Stimulated activated CD4-positive, alpha-beta T cell treated with anti-CD3 and anti-CD28 coated beads, Interleukin-15, amount 100 ng/mL, for 1 hour (primary cell): Measurements from ENCODE around the gene CD247.

Experiments used
- DNase-seq, 2 donors: peaks; one replicate each; pipeline ENCODE4 v3.0.0-alpha.2; 2020; ENCODE audit warnings: low read depth in 1 of 2, low spot score in 1 of 2

The CD247 gene

GRCh38 chr1:167512046-167512654 lies 6.2 kb downstream of the CD247 start:
- DNase-seq = no peak

DNA sequence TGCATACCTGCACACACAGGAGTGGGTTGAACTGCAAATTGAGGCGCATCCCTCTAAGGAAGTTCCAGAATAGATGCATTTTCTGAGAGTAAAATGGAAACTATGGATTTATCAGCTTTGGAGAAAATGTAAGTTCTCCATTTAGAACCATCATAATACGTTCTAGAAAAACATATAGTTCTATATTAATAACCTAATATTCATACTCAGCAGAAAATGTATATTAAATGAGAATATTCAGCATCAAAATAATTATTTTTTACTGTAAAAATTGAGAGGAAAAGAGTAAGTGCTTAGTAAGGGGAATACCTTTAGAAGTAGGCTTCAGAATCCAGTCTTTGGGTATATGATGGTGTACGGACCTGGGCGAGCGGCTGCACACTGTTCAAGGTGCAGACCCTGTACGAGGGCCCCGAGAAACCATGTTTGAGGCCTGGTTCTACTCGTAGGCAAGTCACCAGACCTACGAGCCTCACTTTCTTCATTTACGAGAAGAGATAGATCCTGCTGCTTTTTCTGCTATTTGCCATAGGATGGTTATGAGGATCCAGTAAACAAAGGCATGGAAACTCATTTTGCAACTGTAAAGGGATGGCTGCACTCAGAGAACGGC lies 6.8 kb downstream of the CD247 start:
- no peak for DNase-seq

- DNase-seq = no peak
Measured at GRCh38 chr1:167510881-167511280, 7.4 kb downstream of the CD247 start.

GRCh38 chr1:167510244-167510643 lies 8.1 kb downstream of the CD247 start:
- DNase-seq = no peak

DNA sequence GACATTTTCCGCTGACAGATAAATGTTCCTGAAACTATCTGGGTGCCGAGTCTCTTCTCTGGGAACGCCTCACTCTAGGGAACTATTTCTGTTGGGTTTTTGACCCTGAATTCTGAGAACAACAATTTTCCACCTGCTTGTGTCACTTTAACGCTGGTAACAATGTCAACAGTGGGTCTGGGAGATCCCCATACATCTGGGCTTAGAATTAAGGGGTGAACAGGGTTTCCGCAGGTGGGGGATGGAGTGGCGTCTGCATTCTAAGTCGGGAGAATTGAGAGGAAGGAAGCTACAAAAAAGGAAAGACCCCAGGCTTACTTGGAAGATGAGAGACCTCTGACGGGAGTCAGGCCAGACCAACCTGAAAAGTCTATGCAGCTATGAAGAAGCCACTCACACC lies 8.7 kb downstream of the CD247 start:
- no peak for DNase-seq

DNA sequence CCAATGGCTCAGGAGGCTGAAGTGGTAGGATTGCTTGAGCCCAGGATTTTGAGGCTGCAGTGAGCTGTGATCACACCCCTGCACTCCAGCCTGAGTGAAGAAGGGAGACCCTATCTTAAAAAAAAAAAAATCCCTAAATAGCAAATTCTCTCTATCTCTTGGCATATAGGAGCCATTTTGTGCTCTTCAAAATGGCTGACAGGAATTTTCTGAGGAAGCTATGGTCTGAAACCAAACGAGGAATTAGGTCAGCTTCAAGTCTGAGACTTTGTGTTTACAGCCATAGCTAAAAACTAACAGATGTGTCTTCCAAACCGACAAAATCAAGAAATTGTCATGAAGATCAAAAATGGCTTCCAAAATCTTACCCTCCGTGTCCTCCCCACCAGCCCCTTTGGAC lies 10.6 kb downstream of the CD247 start:
- DNase-seq = no peak

DNA sequence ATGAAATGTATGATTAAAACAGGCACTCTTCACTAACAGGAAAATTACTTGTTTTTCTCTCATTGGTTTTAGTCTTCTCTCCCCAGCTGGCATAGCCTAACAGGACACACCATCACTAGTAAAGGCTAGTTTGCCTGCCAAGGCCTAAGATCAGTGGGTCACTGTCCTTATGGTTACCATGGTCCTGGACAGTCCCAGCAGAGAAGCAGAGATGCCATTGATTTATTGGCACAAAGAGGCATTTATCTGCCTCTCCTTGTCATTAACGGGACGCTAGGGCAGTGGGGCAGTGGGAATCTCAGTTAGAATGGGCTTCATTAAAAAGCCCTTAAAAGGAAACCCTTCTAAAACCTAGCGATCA lies 13.9 kb downstream of the CD247 start:
- no peak for DNase-seq

DNA sequence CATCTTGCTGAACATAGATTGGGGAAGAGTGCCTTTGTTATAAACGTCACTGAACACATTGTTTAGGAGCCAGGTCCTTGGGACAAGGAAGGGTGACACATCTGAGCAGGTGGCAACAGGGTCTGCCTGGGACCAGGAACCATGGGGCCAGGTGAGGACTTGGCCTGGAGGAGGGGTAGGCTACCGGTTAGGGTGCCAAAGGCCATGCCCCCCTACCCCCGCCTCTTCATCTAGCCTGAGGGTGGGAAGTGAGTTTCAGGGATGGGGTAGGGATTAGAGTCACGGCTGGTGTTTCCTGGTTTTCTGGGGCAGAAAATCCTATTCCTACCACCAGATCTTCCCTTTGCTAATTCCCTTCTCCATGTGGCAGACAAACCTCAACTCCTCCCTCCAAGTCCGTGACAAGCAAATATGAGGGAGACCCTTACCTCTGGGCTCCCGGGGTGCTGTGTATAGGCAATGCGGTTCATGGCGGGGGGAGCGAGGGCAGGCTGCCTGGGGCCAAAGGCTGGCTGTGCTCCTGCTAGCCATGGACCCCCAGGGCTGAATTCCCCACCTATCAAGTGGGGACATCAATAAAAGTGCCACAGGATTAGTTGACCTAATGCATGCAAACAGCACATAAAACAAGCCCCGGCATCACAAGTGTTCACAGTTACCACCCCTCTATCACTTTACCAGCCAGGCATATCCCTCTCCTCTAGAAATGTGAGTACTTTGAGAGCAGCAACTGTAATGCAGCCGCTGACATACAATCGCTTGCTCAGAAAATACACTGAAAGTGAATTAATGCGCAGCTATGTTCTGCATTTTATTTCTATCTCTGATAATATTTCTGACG lies 14.5 kb downstream of the CD247 start:
- DNase-seq = no peak

DNA sequence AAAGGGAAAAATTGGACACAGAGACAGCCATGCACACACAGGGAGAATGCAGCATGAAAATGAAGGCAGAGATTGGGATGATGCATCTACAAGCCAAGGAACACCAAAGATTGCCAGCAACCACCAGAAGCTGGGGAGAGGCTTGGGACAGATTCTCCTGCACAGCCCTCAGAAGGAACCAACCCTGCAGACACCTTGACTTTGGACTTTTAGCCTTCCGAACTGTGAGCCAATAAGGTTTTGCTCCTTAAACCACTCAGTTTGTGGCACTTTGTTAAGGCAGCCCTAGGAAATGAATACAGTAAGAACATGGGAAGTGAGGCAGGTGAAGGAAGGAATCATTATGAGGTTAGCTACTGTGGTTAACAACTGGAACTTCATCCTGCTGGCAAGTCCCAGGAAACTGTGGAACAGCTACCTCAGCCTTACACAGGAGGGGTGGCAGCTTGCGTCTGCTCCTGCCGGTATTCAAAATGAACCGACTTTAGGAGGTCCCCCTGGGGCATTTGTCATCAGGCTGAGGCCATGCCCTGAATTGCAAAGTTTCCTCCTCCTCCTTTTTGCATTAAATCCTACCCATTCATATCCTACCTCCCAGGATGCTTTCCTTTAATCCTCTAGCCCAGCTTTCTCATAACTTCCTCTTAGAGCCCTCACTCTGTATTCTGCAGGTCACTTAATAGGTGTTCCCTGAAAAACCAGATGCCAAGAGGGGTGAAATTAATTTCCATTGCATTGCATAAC lies 15.4 kb downstream of the CD247 start:
- no peak for DNase-seq

GRCh38 chr1:167502192-167502551 lies 16.2 kb downstream of the CD247 start:
- no peak for DNase-seq

DNA sequence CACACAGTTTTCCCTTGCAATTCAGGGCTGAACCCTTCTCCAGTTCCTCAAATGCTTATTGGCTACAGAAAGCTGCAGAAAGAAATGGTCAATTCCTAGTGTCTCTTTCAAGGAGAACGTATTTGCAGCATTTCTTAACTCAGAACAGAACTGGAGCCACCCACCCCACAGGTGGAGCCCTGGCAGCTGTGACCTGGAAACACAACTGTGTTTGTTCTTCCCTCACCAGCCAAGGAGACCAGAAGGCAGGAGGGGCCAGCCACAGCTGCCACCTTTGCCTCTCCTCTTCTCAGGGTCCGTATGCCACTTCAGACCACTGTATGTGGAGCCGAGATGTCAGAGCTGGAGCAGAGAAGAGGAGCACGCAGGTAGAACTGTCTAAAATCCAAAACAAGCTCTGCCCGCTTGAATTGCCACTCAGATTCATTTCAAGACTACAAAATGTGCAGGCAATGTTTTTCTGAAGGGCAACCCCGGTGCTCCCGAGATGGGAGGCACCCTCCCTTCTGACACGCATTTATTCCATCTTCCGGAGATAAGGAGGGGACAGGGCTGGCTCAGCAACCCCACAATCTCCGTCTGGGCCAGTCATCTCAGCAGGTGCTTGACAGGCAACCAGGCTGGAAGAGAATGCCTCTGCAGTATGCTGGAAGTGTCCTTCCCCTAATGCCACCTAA lies 16.7 kb downstream of the CD247 start:
- no peak for DNase-seq

DNA sequence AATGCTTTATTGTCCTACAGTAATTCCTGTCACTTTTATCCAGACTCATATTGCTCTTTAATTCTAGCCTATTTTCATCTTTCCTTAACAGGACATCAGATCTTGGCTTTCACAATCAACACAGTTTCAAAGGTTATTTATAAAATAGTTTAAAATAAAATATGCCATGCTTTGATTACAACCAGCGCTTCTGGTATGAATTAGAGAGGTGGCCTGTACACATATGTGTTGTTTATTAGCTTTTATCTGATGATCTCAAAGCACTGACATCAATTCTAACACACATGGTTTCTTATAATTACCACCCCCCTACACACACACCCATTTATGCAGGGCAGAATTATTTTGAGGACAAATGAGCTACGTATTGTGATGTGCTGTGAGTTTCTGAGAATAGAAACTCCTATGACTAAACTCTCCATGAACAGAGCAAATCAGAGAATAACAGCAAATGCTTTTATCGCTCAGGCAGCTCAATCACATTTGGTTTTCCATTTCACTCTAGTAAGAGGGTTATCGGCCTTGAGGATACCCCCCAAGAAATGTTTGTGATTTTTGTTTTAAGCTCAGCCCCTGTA lies 18.0 kb downstream of the CD247 start:
- DNase-seq = no peak

GRCh38 chr1:167499664-167500101 lies 18.6 kb downstream of the CD247 start:
- DNase-seq = no peak

DNA sequence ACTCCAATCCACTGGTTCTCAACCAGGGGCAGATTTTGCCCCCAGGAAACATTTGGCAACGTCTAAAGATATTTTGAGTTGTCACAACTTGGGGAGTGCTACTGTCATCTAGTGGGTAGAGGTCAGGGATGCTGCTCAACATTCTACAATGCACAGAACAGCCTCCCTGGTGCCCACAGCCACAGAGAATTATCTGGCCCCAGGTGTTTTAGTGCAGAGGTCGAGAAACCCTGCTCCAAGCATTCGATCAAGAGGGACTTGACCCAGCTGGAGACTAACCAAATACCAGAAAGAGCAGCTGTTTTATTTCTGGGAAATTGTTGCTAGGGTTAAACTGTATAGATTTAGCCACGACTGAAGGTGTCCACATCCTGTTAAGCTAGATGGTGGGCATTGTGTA lies 19.2 kb downstream of the CD247 start:
- DNase-seq = no peak

DNA sequence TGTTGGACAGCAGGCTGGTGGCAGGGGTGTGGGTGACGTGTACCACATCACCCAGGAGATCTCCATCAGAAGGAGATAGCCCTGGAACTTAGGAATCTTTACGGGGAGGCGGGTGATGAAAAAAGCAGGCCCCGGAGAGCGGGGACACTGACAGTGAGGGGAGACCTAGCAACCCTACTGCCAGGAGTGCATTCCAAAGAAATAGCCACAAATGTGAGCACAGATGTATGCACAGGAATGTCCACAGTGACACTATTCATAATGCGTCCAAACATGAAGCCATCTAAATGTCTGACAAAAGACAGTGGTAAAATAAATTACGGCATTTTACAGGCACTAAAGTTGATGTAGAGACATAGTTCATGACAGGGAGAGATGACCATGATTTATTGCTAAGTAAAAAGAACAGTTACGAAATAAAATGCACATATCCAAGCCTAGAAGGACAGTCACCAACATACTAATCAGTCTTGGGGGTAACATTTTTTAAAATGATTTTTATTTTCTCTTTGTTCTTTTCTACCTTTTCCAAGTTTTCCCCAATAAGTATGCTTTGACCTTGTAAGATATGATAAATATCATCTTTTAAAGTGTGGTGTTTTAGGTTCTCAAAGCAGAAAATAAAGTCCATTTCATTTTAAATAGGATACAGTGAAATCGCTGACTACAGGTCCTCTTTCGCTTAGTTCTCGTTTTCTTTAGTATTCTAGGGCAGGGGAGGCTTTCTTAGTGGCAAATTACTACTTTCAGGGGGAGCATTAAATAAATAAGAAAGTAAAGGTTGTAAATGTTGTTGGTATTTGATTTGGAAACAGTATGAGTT lies 21.3 kb downstream of the CD247 start:
- DNase-seq = no peak

DNA sequence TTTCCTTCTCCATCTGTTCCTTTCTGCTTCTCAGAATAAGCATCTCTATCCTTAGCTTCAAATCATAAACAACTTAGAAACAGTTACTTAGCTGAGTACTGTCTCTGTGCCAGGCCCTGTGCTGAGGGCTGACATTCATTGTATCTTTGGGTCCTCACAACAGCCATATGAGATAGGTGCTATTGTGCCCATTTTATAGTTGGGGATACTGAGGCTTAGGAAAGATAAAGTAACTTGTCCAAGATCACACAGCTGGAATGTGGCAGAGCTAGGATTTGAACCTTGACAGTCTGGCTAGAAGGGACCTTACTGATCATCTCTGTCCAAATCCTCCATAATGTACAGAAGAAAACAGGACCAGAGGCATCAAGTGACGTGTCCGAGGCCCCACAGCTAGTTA lies 25.0 kb downstream of the CD247 start:
- no peak for DNase-seq

DNA sequence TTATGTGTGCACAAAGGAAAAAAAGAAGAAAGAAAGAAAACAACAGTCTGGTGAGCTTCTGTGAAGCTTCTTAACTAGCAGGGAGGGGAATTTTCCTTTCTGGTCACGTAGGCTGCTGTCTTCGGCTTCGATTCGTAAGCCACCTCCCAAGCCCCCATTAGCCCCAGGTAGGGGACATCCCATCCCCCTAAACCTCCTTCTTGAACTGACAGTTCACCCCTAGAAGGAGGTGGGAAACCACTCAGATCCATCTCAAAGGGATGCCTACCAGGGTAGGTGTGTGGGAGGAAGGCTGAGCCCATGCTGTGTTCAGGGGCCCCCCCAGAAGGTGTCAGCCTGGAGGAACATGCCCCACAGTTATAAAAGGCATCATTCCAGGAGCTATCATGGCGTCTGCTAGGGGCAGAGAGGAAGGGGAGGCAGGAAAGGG lies 25.8 kb downstream of the CD247 start:
- DNase-seq = no peak

DNA sequence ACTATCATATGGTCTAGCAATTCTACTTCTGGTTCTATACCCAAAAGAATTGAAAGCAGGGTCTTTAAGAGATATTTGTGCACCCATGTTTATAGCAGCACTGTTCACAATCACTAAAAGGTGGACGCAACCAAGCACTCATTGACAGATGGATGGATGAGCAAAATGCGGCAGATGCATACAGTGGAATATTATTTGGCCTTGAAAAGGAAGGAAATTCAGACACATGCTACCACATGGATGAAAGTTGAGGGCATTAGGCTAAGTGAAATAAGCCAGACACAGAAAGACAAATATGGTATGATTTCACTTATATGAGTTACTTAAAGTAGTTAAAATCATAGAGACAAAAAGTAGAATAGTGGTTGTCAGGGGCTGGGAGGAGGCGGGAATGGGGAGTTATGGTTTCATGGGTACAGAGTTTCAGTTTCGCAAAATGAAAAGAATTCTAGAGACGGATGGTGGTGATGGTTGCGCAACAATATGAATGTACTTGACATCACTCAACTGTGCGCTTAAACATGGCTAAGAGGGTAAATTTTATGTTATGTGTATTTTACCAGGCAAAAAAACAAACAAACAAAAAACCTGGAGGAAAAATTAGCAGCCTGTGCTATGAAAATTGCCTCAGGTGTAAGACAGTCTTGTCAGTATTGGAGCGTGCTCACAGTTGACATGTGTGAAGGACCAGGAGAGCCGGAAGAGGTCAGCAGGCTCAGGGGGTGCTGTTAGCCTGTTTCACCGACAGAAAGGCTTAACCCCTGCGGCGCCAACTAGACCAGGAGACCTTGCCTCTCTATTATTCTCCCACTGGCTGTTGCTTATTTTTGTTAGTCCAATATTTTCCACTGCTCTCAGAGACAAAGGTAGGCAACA lies 26.5 kb downstream of the CD247 start:
- no peak for DNase-seq

DNA sequence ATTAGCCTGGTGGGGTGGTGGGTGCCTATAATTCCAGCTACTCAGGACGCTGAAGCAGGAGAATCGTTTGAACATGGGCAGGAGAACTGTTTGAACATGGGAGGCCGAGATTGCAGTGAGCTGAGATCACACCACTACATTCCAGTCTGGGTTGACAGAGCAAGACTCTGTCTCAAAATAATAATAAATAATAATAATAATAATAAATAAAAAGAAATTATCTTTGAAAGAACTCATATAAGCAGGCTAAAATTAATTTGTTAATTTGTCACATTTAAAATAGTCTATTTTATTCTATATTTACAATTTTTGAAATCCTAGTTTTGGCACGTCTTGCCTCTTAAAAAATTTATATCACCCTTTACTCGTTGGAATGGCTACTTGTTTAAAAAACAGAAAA lies 27.6 kb downstream of the CD247 start:
- DNase-seq = no peak
